ENCODE measurements around the gene JPT1.

DNA sequence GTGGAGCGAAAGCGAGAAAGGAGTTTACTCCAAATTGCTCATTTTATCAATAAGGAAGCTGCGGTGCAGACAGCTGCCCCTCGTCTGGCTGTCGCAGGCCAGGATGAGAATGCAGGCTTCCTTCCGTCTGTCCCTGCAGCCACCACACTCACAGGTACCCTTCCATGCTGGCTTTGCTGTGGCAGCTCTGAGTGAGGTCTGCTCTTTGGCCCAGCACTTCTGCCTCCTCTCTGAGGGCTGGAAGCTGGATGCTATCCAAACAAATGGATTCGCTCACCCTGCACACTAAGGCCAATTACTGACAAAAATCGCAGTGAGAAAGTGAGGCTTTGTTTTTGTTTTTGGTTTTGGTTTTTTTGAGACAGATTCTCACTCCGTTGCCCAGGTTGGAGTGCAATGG, 37.6 kb downstream of the JPT1 start:
- TF ChIP-seq POLR2A (IDR thresholded peaks at IDR 0.05; ENCODE audit: low read length): no peak
- TF ChIP-seq GATA1 (IDR thresholded peaks at IDR 0.05; ENCODE audit: low read depth, low read length): no peak
